Heart left ventricle (tissue), 16 donors: ENCODE data around the gene TAF6. TPM values are rescaled to one million over a fixed set of nuclear protein-coding genes. Genes with fewer than 3 reads are reported as not detected.

Experiments used
- ATAC-seq, 4 donors: fragments of 200-7000 bp; cut with Tn5 transposase; one replicate each; pipeline ENCODE4 v1.9.1; 2020 to 2022; ENCODE audit warnings: moderate library complexity in 4 of 4, mild to moderate bottlenecking in 3 of 4, moderate number of reproducible peaks in 1 of 4
- DNase-seq, 5 donors: peaks; one replicate each; pipeline ENCODE4 v3.0.0-alpha.2; 2020
- H3K27ac ChIP-seq, 12 donors: fragments of 200-600 bp; sonication (generic) in 4 of 12; one replicate each; pipeline versions ENCODE4 v1.5.0 to v1.8.0; 2016 to 2022; ENCODE audit warnings: mild to moderate bottlenecking in 2 of 12
- H3K27me3 ChIP-seq, 9 donors: fragments of 200-600 bp; sonication (generic) in 2 of 9; one replicate each; pipeline versions ENCODE4 v1.5.1 to v1.8.0; 2016 to 2022; ENCODE audit warnings: mild to moderate bottlenecking in 3 of 9
- H3K36me3 ChIP-seq, 9 donors: fragments of 200-600 bp; sonication (generic) in 2 of 9; one replicate each; pipeline versions ENCODE4 v1.5.0 to v1.8.0; 2018 to 2022; ENCODE audit warnings: mild to moderate bottlenecking in 2 of 9
- H3K4me1 ChIP-seq, 12 donors: fragments of 200-600 bp; sonication (generic) in 4 of 12; one replicate each; pipeline versions ENCODE4 v1.5.0 to v1.8.0; 2016 to 2022; ENCODE audit warnings: mild to moderate bottlenecking in 3 of 12
- H3K4me3 ChIP-seq, 12 donors: fragments of 200-600 bp; sonication (generic) in 4 of 12; one replicate each; pipeline versions ENCODE4 v1.5.0 to v1.8.0; 2017 to 2022; ENCODE audit warnings: mild to moderate bottlenecking in 9 of 12, moderate library complexity in 4 of 12
- H3K9me3 ChIP-seq, 12 donors: fragments of 200-600 bp; sonication (generic) in 4 of 12; one replicate each; pipeline versions ENCODE4 v1.5.0 to v1.8.0; 2016 to 2022; ENCODE audit warnings: mild to moderate bottlenecking in 1 of 12
- POLR2A ChIP-seq, 2 donors: fragments of 450-650 bp; IDR thresholded peaks; one replicate each; pipeline ENCODE4 v1.6.1; 2017; ENCODE audit warnings: antibody characterized with exemption in 2 of 2, mild to moderate bottlenecking in 2 of 2, moderate library complexity in 2 of 2
- WGBS, 4 donors: extraction: QIAGEN DNeasy Blood & Tissue Kit in 2 of 4; methylation state at CpG; one replicate each; pipeline versions ENCODE4 v1.1.5 to v1.1.7; 2013 to 2018; 5-methylcytosine and 5-hydroxymethylcytosine counted together
- intact Hi-C, 10 donors: fragments of 100-400 bp; cut with DNase I; formaldehyde crosslinking; loops; one replicate each; pipeline versions ENCODE4 v1.11.1 to v1.14.2; 2022
- polyA plus RNA-seq, 2 donors: library from polyadenylated mRNA; stranded (reverse); fragments of 200-250 nt; gene quantifications; one replicate each; pipeline ENCODE4 v1.2.3, GENCODE V29; 2013
- total RNA-seq, 9 donors: library from RNA; depleted of rRNA in 2 of 9; stranded (reverse); fragments of >200 nt in 2 of 9; fragmentation: NEBNext Ultra II Directional in 3 of 9; extraction: Animal tissue kit (Norgen Biotek cat#: 25700) in 3 of 9; gene quantifications; one replicate each; pipeline versions ENCODE4 v1.1.0 to v1.2.4, GENCODE V29; 2016 to 2023
- TF ChIP-seq, protein P1 (sequence below), 12 donors: fragments of 200-600 bp; sonication (generic) in 4 of 12; IDR thresholded peaks; one replicate each; pipeline versions ENCODE4 v1.5.0 to v1.8.0; 2018 to 2022; ENCODE audit warnings: antibody characterized with exemption in 12 of 12, mild to moderate bottlenecking in 5 of 12
- donor health status: ischemic (EF 13 %, LVEDD 7.1; RV severe dilation, severe dysfunction).
- donor health status: healthy with polysubstance abuse.
- donor health status: DM: no; HTN: yes; CAD: no.
- donor health status: DM: no; HTN: no; CAD: no.
- donor health status: ischemic (EF 25% LVEDD 6.9; RV normal size, moderate dysfunction).
- donor health status: ischemic (EF 25% LVEDD 5.7; RV mildly dilated, moderate dysfunction).
- donor health status: healthy.
- donor health status: DM: yes; HTN: yes; CAD: no.
- donor health status: ischemic (EF 35%, LVEDD 5.7; RV mildly dilated, moderate dysfunction).
- donor health status: nonischemic (EF 11% LVEDD 7.7; RV severe dilation, severe dysfunction).
- donor health status: DM: yes; HTN: yes; CAD: no.
- donor health status: PGD.
- donor health status: ischemic (EF 29% LVEDD 5.4; RV normal size, mild dysfunction).
- donor health status: nonischemic (EF 23%, LVEDD 6.1; RV moderate dilation, normal function).

Gene TAF6
- total and polyA plus RNA-seq, 11 donors, result 24.9 to 80.9 (median 34.1) TPM

DNA sequence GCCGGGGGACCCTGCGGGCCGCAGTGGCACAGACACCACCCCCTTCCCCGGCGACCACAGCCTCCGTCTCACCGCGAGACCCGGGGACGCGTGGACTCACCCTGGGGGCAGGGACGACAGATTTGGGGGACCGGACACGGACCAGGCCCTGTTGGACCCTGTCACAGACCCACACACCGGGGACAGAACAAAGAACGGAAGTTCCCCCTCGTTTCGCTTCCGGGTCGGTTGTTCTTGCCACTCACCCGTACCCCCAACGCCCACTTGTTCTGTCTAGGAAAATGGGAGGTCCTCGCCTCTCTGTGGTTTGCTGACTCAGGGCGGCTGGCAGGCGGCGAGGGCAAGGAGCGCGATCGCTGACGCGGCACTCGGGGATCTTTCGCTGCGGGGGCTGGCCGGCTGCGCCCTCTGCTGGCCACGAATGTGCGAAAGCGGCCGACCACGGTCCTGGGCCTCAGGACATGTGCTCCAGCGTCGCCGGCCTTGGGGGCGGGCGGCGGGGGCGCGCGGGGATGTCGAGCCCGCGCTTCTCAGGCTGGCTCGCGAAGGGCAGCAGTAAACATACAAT is 37.5 kb downstream of the TAF6 start, which contains the start of gene ZNF3:
Gene ZNF3, minus strand, starts transcription at position 189 of the 568 bp plus-strand sequence. CDS start 4,366 bp downstream, outside the sequence.
- Histone ChIP-seq H3K27me3 (no peaks in the 10 kb centered on the region), H3K9me3 (no peaks in the 10 kb centered on the region), H3K4me1 (peaks cover 0 to 48% (median 28%) of the 10 kb centered on the region in 12 donors), H3K27ac (peak within 1 kb of the TSS; percentile 77 to 95 (median 86)), H3K36me3 (peaks cover 0 to 34% (median 24%) of the 10 kb centered on the region in 9 donors), H3K4me3 (peak within 1 kb of the TSS; percentile 75 to 100 (median 88))
- WGBS, 4 donors, result 0 to 1% (median 1%) methylated on average over 35 to 55 of the region's 55 CpGs
- intact Hi-C loops, result loop anchor here in 7 of 10 donors (1.0 to 10.0 kb wide), 11 partner anchors 19 to 167 kb away; partner anchors contain the start of genes TRIM4 (in 5 of the 7), AP4M1 (in 1 of the 7), AZGP1 (in 1 of the 7) and MCM7 (in 1 of the 7)
- ATAC-seq (peak; percentile 95 to 98 (median 96)), DNase-seq (peak; percentile 98 to 99 (median 99))
- peak; percentile 5 to 64 for TF ChIP-seq POLR2A (IDR thresholded peaks at IDR 0.05)
- TF ChIP-seq, protein P1, sequence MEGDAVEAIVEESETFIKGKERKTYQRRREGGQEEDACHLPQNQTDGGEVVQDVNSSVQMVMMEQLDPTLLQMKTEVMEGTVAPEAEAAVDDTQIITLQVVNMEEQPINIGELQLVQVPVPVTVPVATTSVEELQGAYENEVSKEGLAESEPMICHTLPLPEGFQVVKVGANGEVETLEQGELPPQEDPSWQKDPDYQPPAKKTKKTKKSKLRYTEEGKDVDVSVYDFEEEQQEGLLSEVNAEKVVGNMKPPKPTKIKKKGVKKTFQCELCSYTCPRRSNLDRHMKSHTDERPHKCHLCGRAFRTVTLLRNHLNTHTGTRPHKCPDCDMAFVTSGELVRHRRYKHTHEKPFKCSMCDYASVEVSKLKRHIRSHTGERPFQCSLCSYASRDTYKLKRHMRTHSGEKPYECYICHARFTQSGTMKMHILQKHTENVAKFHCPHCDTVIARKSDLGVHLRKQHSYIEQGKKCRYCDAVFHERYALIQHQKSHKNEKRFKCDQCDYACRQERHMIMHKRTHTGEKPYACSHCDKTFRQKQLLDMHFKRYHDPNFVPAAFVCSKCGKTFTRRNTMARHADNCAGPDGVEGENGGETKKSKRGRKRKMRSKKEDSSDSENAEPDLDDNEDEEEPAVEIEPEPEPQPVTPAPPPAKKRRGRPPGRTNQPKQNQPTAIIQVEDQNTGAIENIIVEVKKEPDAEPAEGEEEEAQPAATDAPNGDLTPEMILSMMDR (IDR thresholded peaks at IDR 0.05), result peak; percentile 91 to 99 (median 96)

DNA sequence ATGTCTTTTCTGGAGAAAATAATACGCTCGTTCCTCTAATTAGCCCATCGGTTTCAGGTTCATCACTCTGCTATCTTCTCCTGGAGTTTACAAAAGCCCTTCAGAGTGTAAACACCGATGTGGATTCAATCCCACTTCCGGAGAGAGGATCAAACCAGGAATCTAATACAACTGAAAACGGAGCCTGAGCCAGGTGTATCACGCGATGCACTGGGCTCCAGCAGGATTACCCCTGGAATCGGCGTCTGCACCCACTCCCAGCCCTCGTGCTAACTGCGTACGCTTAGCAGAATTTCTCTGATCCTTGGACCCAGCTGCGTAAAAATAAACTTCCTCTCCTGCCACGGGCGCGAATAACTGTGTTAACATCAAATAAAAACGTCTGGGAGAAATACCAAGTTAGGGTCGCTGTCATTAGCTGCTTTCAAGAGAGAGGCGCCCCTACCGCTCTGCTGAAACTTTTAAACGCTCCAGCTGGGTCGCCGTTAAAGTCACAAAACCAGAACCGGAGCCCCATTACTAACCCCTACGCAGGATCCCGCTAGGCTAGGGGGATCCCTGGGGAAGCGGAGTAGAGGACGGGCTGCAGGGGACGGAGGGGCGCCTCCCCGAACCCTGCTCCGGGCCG is 38.1 kb downstream of the TAF6 start:
- ATAC-seq, result no peak
- peaks cover 0 to 40% (median 30%) of the 10 kb centered on the region in 9 donors for H3K36me3 ChIP-seq
- 1% methylated on average over 20 to 34 of the region's 34 CpGs for WGBS, 4 donors
- peak overlapping the region; percentile 77 to 95 (median 86) for H3K27ac ChIP-seq
- DNase-seq, result no peak
- no peak for TF ChIP-seq POLR2A (IDR thresholded peaks at IDR 0.05)
- TF ChIP-seq, protein P1 (IDR thresholded peaks at IDR 0.05), result no peak
- intact Hi-C loops, result loop anchor here in 7 of 10 donors (1.0 to 10.0 kb wide), 10 partner anchors 19 to 166 kb away; partner anchors contain the start of genes TRIM4 (in 5 of the 7), AZGP1 (in 1 of the 7) and ZSCAN21 (in 1 of the 7)
- H3K4me1 ChIP-seq, result peaks cover 0 to 42% (median 28%) of the 10 kb centered on the region in 12 donors
- H3K27me3 ChIP-seq, result no peaks in the 10 kb centered on the region
- peak overlapping the region; percentile 75 to 100 (median 88) for H3K4me3 ChIP-seq
- no peaks in the 10 kb centered on the region for H3K9me3 ChIP-seq

DNA sequence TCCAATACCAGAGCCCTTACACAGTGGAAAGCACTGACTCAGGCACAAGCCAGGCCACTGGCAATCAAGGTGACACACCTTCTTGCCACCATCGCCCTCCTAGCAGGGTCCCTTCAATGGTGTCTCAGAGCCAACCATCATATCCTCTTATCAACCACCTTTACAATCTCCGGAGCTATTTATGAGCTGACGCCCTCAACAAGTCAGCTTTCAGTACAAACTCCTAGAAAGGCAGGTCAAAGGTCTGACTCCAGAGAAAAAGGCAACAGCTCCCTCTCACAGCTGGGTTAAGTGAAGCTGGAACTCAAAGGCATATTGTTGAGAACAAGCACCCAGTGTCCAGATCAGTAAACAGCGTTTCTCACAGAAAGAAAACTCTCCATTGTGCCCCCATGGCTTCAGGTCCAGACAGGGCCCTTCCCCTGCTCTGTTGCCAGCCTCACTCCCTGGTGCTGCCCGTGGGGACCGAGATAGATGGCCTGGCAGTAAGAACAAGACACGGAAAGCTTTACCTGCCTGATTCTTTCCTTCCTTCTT is 40.1 kb downstream of the TAF6 start:
- intact Hi-C loops, result no loop called here
- H3K4me1 ChIP-seq, result peaks cover 0 to 42% (median 28%) of the 10 kb centered on the region in 12 donors
- no peaks in the 10 kb centered on the region for H3K27me3 ChIP-seq
- no peak for TF ChIP-seq POLR2A (IDR thresholded peaks at IDR 0.05)
- TF ChIP-seq, protein P1 (IDR thresholded peaks at IDR 0.05), result no peak
- no peak overlapping the region for H3K27ac ChIP-seq
- DNase-seq (no peak), ATAC-seq (no peak)
- 67 to 72% (median 70%) methylated on average over 7 of the region's 7 CpGs for WGBS, 4 donors
- H3K4me3 ChIP-seq, result no peak overlapping the region
- H3K9me3 ChIP-seq, result no peaks in the 10 kb centered on the region
- peaks cover 0 to 59% (median 49%) of the 10 kb centered on the region in 9 donors for H3K36me3 ChIP-seq

DNA sequence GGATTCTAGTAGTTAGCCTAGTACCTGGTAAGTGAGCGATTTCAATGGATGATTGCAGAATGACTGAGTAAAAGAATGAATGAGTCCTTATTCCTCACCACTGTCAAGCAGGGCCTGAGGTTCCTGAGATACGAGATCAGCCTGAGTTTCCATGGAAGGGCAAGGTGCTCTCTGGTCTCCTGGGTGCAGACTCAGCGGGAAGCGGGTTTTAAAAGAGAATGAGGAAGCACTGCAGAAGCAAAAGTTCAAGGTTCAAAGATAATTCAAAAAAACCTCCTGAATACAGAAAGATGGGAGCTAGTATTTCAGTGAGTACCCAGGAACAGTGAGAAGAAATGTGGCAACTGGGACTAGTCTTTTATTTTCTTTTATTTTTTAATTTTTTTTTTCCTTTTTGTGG is 42.0 kb downstream of the TAF6 start:
- no peak for DNase-seq
- 95 to 97% (median 96%) methylated on average over 4 of the region's 4 CpGs for WGBS, 4 donors
- Histone ChIP-seq H3K36me3 (peaks cover 2 to 78% (median 68%) of the 10 kb centered on the region in 9 donors), H3K9me3 (peaks cover 0 to 10% (median 4%) of the 10 kb centered on the region in 12 donors), H3K27me3 (no peaks in the 10 kb centered on the region), H3K27ac (no peak overlapping the region), H3K4me1 (peaks cover 0 to 33% (median 23%) of the 10 kb centered on the region in 12 donors), H3K4me3 (no peak overlapping the region)
- intact Hi-C loops, result no loop called here
- no peak for TF ChIP-seq POLR2A (IDR thresholded peaks at IDR 0.05)
- TF ChIP-seq, protein P1 (IDR thresholded peaks at IDR 0.05), result no peak
- ATAC-seq, result no peak
